Measurements from ENCODE around the gene HCST.

- TF ChIP-seq POLR2A (IDR thresholded peaks at IDR 0.05) = no peak
- TF ChIP-seq CTCF (IDR thresholded peaks at IDR 0.05) = no peak
- no peak for TF ChIP-seq POLR2AphosphoS5 (IDR thresholded peaks at IDR 0.05; ENCODE audit: insufficient read depth in 1 of 2, low read depth in 1 of 2)
Measured at GRCh38 chr19:35898499-35898809, 3.9 kb upstream of the HCST start.
